ENCODE measurements around the gene SNED1. TPM values are rescaled to one million over a fixed set of nuclear protein-coding genes. Genes with fewer than 3 reads are reported as not detected.
"Not testable (repeated sequence)": the region's sequence is repeated elsewhere in the genome, so short reads cannot be mapped to it uniquely, and the experiment has no call there.

The SNED1 gene
- total and polyA plus RNA-seq, 9 donors, result 16.7 to 69.5 (median 38.9) TPM

- Histone ChIP-seq H3K9me3 (no peaks in the 10 kb centered on the region), H3K36me3 (no peaks in the 10 kb centered on the region), H3K27me3 (no peaks in the 10 kb centered on the region), H3K4me3 (peak within 1 kb of the TSS; percentile 94), H3K4me1 (ENCODE audit: insufficient read depth) (peaks cover 9% of the 10 kb centered on the region), H3K27ac (peak within 1 kb of the TSS; percentile 66 to 84)
- intact Hi-C loops (cut with DNase I), result no loop called here
- peak; percentile 83 to 90 (median 86) for DNase-seq
- TF ChIP-seq POLR2A (IDR thresholded peaks at IDR 0.05) (peak; percentile 57), EP300 (IDR thresholded peaks at IDR 0.05) (no peak), CTCF (IDR thresholded peaks at IDR 0.05) (peak in 1 of 3 donors; percentile 31)
- 0% methylated on average over 35 to 56 of the region's 56 CpGs for WGBS, 3 donors
Observed at GRCh38 chr2:241102239-241102803, 103.9 kb downstream of the SNED1 start, which contains the start of gene MTERF4. TSS of gene MTERF4 (minus strand) at chr2:241102287. CDS start at chr2:241102273, 14 bp downstream.

GRCh38 chr2:241103176-241103595, 104.8 kb downstream of the SNED1 start:
- no peak for DNase-seq
- intact Hi-C loops (cut with DNase I), result no loop called here
- peak overlapping the region; percentile 94 for H3K4me3 ChIP-seq
- no peaks in the 10 kb centered on the region for H3K9me3 ChIP-seq
- peak overlapping the region in 1 of 2 donors; percentile 84 for H3K27ac ChIP-seq
- no peaks in the 10 kb centered on the region for H3K36me3 ChIP-seq
- no peaks in the 10 kb centered on the region for H3K27me3 ChIP-seq
- 36 to 52% (median 48%) methylated on average over 5 of the region's 5 CpGs for WGBS, 3 donors
- no peak for TF ChIP-seq EP300 (IDR thresholded peaks at IDR 0.05)
- no peak for TF ChIP-seq CTCF (IDR thresholded peaks at IDR 0.05)
- no peak for TF ChIP-seq POLR2A (IDR thresholded peaks at IDR 0.05)
- peaks cover 9% of the 10 kb centered on the region for H3K4me1 ChIP-seq (ENCODE audit: insufficient read depth)

GRCh38 chr2:241104611-241105010, 106.2 kb downstream of the SNED1 start:
- DNase-seq; H3K4me1 ChIP-seq (ENCODE audit: insufficient read depth); H3K36me3 ChIP-seq; H3K27ac ChIP-seq; H3K27me3 ChIP-seq; H3K9me3 ChIP-seq; intact Hi-C loops (cut with DNase I); H3K4me3 ChIP-seq: not testable (repeated sequence)
- 95 to 97% (median 96%) methylated on average over 10 of the region's 10 CpGs for WGBS, 3 donors

GRCh38 chr2:241105641-241106040, 107.2 kb downstream of the SNED1 start:
- H3K4me1 ChIP-seq (ENCODE audit: insufficient read depth), result peaks cover 9% of the 10 kb centered on the region
- WGBS, 3 donors, result 40 to 43% (median 42%) methylated on average over 3 of the region's 3 CpGs
- no peaks in the 10 kb centered on the region for H3K36me3 ChIP-seq
- no peak for TF ChIP-seq CTCF (IDR thresholded peaks at IDR 0.05)
- no peak for TF ChIP-seq POLR2A (IDR thresholded peaks at IDR 0.05)
- TF ChIP-seq EP300 (IDR thresholded peaks at IDR 0.05), result no peak
- no peak overlapping the region for H3K4me3 ChIP-seq
- intact Hi-C loops (cut with DNase I), result no loop called here
- DNase-seq, result no peak
- H3K27ac ChIP-seq, result no peak overlapping the region
- H3K27me3 ChIP-seq, result no peaks in the 10 kb centered on the region
- H3K9me3 ChIP-seq, result no peaks in the 10 kb centered on the region

- WGBS, 3 donors, result 92 to 94% (median 93%) methylated on average over 8 to 9 of the region's 9 CpGs
- Histone ChIP-seq H3K9me3 (no peaks in the 10 kb centered on the region), H3K36me3 (no peaks in the 10 kb centered on the region), H3K4me3 (no peak overlapping the region), H3K4me1 (ENCODE audit: insufficient read depth) (peaks cover 5% of the 10 kb centered on the region), H3K27me3 (no peaks in the 10 kb centered on the region), H3K27ac (no peak overlapping the region)
- DNase-seq, result no peak
- intact Hi-C loops (cut with DNase I), result no loop called here
- TF ChIP-seq POLR2A (IDR thresholded peaks at IDR 0.05) (no peak), EP300 (IDR thresholded peaks at IDR 0.05) (no peak), CTCF (IDR thresholded peaks at IDR 0.05) (no peak)
Observed at GRCh38 chr2:241107031-241107783, 108.8 kb downstream of the SNED1 start.
